SK-MEL-5 (cell line): ENCODE results near the gene TTC28. TPM values are rescaled to one million over a fixed set of nuclear protein-coding genes. Genes with fewer than 3 reads are reported as not detected.
A peak's percentile ranks its signal among the peaks of the same experiment; 100 is the strongest.

Experiments used
- DNase-seq: peaks from one replicate; pipeline ENCODE4 v3.0.0-alpha.2; 2016; ENCODE audit warnings: low read depth, low spot score
- in situ Hi-C: cut with HindIII; loops from 2 replicates; pipeline ENCODE4 v1.10.0; 2016; ENCODE audit warnings: low sequenced_read_pairs, high pct_unique_total_duplicates, low pct_unique_long_range_greater_than_20kb
- total RNA-seq: library from RNA; depleted of rRNA; stranded (reverse); fragments of >200 nt; shearing (Covaris generic); gene quantifications from 2 replicates; pipeline ENCODE4 v1.2.3, GENCODE V29; 2014

The TTC28 gene
- total RNA-seq, 1 experiment from 2014 or later, result 5.8 TPM

DNA sequence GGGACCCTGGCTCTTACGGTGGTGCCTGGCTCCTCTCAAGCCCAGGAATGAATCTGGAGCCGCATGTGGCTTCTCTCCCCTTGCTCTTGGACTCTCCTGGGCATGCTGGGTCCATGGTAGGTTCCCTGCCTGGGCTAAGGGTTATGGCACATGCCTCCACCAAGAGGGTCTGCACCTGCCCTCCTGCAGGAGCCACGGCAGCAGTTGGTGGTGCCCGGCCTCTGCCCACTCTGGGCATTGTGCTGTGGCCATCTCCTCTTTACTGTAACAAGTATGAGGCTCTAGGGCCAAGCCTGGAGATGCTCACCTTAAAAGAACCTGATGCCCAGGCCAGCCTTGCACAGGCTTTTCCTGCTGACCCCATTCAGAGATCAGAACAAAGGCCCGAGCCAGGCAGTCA is 656.6 kb downstream of the TTC28 start:
- no peak for DNase-seq
- in situ Hi-C loops, result no loop called here

DNA sequence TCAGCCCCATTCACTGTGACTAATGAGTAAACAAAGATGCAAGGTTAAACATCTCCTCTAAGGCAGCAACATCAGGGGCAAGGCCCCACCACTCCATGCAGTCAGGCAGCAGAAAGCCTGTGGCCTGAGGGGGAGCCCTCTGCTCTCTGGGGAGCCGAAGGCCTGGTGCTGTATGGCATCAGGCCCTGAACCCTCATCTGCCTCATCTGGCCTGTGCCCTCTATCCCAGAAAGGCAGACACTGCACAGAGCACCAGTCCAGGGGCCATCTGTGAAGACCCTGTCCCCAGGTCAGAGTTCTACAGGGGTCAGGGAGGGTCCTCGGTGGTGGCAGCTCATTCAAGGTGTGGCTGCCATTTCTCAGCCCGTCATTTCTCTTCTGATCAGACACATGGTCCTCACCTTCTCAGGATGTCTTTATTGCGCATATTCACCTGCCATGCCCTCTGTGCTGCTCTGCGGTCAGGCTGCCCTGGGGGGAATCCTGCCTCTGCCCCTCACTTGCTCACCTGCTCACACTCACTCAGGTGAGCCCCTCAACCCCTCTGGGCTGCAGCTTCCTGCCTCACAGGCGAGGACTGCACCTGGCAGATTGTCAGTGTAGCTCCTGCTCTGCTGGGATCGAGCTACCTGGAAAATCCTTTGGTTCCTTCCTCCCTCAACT is 657.5 kb downstream of the TTC28 start:
- in situ Hi-C loops, result no loop called here
- DNase-seq, result no peak

DNA sequence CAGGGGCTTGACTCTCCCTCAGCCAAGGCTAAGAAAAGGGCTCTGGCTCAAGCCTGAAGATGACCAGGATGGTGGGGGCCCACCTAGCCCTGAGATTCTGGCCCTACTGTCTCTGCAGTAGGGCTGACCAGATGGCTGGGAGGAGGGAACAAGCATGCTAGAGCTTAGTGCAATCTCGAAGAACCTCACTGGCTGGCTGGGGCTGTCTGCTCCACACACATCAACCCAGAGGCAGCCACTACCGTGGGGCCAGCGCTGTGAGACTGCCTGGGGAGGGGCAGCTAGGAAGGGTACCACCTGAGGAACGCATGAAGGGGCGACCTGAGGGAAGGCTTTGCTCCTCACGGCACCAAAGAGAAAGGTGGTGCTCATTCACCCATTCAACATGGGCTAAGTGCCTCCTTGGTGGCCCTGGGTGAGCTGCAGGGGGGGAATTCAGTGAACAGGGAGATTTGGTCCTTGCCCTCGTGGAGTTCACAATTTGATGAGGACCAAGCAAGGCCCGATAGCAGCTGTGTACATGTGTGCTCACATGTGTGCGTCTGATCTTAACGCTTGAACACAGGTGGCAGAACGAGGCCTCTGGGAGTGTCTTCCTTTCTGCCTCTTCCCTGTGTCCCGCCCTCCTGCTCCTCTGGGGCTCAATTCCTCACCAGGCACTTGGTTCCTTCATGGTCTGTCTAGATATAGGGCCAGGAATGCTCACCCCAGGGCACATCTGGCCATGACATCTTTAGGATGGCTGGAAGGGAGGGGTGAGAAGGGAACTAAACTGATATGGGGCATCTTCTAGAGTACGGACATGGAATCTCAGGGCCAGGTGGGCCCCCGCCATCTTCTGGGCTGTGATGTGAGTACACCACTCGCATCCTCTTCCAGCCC is 658.3 kb downstream of the TTC28 start:
- no peak for DNase-seq
- in situ Hi-C loops, result no loop called here

DNA sequence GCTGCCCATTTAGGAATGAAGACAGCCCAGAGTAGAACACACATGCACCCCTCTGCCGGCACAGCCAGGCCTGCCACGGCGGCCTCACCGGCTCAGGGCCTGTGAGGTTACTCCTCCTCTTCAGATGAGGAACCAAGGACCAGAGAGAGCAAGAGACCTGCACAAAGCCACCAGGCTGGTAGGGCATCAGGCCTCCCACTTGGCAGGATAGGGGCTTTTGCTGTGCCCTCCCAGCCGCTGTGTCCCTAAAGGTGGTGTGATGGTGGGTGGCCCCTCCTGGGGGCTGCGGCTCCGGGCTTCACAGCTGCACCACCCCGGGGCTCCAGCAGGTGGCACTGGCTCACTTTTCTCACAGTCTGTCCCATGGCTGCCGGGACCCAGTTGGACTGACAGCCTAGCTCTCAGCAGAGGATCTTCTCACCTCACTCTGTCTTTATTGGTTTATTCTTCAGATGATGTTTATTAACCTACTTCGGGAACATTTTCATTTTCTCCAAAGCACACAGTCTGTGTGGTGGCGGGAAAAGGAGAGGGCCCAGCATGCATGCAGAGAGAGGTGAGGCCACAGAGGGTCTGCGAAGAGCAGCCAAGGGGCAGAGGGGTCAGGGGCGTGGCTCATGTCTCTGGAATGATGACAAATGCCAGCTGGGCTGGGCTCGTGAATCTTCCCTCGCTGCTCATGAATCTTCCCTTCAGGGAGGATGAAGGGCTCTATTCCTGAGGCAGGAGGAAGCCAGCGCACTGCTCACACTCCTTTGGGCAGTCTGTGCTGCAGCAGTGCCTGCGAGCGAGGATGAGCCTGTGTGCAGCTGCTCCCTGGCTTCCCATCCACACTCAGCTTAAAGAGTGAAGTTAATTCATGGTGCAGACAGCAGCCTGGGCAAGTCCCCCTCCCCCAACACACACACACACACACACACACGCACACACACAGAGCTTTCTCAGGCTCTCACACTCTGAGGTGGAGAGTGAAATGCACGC is 659.5 kb downstream of the TTC28 start:
- in situ Hi-C loops, result no loop called here
- peak; percentile 69 for DNase-seq

DNA sequence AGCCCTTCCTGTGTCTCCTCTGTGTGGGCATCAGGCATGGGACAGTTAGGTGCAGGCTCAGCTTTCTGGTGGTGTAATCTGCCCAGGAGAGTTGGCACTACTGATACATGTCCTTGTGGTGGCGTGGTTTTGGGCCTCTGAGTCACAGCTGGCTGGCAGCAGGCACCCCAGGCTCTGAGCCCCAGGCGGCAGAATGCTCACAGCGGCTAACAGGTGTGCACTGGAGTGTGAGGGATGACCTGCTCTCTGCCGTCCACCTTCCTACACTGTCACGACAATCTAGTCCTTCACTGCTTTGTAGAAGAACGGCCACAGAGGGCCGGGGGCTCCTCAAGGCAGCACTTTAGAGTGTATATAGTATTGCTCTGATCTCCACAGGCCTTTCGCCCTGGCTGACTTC is 660.3 kb downstream of the TTC28 start:
- in situ Hi-C loops, result no loop called here
- no peak for DNase-seq

DNA sequence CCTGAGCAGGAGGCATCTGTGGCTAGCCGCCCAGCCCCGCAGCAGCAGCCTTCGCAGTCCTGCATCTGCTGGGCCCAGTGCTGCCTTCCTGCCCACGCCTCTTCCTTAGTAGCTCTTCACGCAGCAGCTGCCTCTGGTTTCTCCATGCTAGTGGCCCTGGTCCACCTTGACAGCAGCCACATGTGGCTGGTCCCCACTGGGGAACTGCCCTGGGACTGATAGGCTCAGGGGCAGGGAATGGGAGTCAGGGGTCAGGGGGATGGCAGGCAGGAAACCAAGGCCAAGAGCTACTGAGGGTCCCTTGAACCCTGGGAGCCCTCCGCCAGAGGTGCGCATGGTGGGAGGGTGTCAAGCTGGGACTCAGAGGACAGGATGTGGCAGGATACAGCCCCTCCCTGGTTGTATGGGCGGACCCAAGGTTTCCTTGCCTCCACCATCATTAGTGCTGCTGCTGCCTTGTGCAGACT is 661.1 kb downstream of the TTC28 start:
- in situ Hi-C loops, result no loop called here
- DNase-seq, result no peak

DNA sequence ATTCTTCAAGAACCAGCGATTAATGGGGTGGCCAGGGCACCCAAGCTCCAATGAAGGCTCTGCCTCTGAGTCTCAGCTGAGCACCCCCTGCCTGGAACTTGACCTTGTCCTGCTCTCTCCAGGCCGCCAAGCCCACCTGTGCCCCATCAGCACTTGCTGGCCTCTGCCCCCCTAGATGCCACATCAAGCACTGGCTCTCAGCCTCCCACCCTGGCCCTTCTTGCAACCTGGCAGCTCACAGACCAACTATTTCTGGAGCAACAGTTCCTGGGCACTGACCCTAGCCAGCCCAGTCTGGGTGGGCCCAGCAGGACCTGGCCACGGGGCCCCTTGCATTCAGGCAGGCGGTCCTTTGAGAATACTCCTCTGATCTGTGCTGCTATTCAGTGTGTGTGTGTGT is 661.8 kb downstream of the TTC28 start:
- in situ Hi-C loops, result no loop called here
- DNase-seq, result no peak

DNA sequence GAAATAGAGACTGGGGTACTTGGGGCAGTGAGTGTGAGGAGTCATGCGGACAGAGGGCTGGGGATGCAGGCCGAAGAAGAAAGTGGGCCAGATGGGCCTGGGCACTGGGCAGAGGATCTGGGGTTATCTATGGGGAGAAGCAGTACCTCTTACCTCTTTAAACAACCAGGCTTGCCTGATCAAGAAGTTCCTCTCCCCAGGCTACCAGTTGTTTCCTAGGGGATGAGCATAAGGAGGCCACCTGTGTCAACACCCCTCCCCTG is 662.2 kb downstream of the TTC28 start:
- in situ Hi-C loops, result no loop called here
- no peak for DNase-seq

DNA sequence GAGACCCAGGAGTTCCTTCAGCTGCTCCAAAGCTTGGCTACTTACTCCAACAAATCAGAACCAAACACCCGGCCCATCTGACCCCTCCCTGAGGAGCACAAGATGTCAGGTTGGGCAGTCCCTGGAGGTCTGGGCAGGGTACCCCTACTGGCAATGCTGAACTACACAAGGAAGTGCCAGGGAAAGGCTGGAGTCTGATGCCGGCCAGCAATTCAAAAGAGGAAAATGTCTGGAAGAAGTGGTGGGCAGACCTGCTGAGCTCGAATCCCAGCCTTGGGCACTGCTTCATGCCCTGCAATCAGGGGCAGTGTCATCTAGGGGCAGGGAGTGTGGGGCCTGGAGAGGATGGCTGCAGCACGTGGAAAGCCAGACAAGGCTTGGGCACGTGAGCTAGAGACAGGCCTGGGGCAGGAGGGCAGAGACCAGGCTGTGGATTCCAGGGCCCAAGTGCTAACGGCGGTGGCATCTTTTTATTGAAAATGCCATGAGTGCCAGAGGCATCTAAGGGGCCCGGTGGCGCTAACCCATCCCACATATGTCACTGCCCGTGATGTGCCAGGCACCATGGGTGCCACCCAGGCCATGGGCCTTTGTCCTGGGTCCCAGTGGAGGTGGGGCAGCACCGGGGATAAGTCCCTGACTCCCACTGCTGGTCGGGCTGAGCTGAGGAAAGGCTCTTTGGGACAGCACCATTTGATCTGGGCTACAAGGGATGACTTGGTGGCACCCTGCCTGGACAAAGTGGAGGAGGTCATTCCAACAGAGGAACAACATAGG is 662.7 kb downstream of the TTC28 start:
- in situ Hi-C loops, result no loop called here
- DNase-seq, result no peak

DNA sequence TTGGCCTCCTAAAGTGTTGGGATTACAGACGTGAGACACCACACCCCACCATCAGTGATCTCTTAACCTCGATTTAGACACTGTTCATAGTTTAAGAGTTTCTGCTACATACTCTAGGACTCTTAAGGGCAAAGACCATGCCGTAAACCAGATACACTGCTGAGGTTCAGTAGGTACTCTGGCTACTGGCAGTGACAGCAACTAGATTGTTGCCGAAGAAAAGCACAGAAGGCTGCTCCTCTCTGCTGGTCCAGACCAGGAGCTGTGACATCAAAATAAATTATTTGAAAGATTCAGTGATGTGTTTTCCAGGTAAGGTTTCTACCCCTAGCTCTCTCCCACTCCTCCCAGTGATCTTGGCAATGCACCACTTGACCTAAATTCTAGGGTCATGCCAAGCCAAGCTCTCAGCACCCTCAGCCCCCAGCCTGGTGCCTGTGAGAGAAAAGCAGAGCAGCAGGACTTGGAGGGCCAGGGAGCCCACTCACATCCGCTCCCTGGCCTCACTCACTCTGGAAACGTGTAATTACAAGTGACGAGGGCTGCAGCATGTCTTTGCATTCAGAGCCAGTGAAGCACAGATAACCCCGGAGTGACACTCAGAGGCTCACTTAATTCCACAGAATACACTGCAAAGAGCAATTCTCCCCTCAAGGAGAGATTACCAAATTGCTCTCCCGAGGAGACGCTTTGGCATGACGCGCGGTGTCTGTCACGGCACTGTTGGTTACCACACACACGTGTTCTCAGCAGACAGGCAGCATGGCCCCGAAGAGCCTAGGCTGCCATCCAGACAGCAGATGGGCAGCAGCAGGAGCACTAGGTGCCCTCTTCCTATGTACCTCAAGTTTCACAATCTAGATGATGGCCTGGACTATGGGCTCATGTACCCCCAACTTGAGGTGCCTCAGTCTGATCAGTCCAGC is 663.7 kb downstream of the TTC28 start:
- DNase-seq, result no peak
- in situ Hi-C loops, result no loop called here

DNA sequence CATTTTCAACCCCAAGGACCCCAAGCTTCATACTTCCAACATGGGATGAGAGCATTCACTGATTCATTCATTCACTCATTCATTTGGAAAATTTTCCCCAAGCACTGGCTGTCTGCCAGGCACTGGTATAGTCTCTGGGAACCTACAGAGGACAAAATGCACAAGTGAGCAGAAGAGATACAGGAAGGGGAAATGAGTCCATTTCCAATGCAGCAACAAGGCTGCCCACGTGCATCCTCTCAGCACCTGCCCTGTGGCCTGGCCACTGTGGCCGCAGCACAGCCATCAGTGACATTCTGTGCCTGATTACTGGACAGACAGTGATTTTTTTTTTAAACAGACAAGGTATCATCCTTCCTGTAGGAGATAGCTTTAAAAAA is 664.6 kb downstream of the TTC28 start:
- DNase-seq, result no peak
- in situ Hi-C loops, result no loop called here

DNA sequence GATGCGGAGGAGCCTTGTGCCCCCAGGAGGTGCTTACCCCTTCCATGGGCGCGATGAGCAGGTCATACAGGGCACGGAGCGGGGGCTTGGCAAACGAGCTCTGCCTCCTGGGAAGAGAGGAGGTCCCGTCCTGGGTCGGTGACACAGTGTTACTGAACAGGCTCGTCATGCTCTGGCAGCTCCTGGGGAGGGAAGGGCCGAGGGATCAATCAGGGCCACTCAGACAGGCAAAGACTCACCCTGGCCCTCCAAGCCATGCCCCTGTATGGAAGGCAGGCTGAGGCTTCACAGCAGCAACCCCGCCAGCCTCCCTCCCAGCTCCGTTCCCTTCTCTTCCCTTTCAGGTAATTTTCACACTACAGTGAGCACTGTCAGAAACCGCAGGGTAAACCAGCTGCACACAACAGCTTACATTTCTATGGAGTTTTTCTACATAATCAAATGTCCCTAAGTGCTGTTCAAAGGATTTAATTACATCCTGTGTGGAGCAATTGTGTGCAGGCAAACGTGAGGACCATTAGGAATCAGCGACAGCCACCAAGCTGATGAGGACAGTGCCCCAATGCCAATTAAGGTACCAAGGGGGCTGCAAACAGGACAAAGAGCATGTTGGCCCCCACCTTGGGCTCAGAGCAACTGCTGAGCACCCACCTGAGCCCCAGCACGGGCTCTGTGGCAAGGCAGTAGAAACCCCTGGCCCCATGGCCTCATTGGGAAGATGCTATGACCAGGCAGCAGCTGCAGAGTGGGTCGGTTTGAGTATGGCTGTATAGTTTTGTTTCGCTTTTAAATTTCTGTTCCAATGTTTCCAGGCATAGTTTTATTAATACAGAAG is 665.2 kb downstream of the TTC28 start:
- in situ Hi-C loops, result no loop called here
- DNase-seq, result no peak

DNA sequence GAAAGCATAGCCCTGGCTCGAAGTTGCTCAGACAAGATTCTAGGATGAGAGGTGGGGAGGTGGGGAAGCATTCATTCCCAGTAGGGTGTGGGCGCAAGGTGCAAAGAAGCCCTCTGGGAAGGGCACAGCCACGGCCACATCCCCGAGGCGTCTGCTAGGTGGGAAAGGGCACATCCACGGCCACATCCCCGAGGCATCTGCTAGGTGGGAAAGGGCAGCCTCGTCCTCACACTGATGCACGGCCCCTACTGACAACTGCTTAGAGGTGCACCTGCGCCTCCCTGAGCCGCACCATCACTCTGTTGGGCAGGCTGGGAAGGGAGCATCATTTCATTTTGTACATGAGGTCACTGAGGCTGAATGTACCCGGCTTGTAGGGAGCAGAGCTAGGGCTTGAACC is 666.0 kb downstream of the TTC28 start:
- DNase-seq, result no peak
- in situ Hi-C loops, result no loop called here

DNA sequence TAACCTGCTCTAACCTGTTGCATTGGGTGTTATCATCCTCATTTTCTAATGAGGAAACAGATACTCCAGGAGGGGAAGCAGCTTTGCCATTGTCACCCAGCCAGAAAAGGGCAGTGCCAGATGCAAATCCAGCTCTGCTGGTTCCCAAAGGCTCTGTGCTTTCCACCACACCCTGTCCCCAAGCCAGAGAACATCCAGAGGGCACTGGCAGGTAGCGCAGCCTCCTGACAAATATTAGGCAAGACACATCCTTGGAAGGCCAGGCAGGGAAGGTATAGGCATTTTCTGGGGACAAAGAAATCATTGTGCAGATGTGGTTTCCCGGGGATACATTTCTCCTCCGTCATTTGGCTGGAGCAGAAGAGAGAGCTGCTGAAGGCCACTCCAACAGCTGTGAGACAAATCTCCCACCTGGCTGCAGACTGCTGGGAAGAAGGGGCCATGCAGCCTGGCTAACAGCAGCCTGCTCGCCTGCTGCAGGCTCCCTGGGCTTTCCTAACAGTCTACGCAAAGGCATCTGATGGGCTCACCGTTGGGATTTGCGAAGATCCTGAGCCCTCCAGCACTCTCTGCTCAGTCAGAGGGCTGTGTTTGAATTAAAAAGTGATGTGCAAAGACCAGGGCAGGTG is 666.7 kb downstream of the TTC28 start:
- in situ Hi-C loops, result no loop called here
- DNase-seq, result peak; percentile 15

DNA sequence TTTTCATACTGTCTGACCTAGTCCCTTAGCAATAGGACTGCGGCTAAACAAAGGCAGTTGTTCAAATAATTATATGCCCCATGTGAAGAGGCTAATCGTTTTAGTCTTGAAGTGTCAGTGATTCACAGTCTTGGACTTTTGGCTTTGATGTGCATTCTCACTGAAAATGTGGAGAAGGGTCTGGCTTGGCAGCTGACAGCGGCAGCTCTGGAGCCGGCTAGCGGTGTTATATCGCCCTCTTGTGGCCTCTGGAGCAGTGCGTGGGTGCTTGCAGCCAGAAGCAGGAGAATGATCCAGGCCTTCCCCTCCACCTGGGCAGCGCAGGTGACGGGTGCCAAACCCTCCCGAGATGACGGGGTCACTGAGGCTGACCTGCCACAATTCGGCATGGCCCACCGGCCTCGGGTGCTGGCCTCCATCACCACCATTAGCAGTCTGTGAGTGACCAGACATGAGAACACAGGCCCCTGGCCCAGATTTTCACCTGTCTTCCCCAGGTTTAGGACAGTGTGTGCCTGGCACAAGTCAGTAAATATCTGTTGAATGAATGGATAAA is 670.3 kb downstream of the TTC28 start:
- in situ Hi-C loops, result no loop called here
- peak; percentile 80 for DNase-seq
